Measurements from ENCODE around the gene FAM107B.

GRCh38 chr10:14499601-14499904, 275.1 kb downstream of the FAM107B start:
- TF ChIP-seq CTCF (conservative IDR thresholded peaks at IDR 0.05) (no peak), EZH2 (IDR thresholded peaks at IDR 0.05; ENCODE audit: low read depth) (no peak)

Measured in PC-9 (cell line).